Head of caudate nucleus (tissue), 42 donors: ENCODE measurements around the gene MFSD6L.
"Not testable (repeated sequence)": the region's sequence is repeated elsewhere in the genome, so short reads cannot be mapped to it uniquely, and the experiment has no call there.

Source experiments
- DNase-seq, 42 donors: peaks; one replicate each; pipeline versions ENCODE4 v3.0.0 to v3.0.0-alpha.2; 2020 to 2021; ENCODE audit warnings: mixed read lengths in 7 of 42
- intact Hi-C: fragments of 100-400 bp; cut with DNase I; formaldehyde crosslinking; loops from one replicate; pipeline ENCODE4 v1.15.0; 2022

MFSD6L gene

GRCh38 chr17:8828517-8828875 is 29.3 kb upstream of the MFSD6L start:
- DNase-seq = peak in 1 of 42 donors; percentile 15
- intact Hi-C loops = no loop called here

GRCh38 chr17:8826808-8827435 is 27.8 kb upstream of the MFSD6L start:
- DNase-seq = peak in 3 of 42 donors; percentile 16 to 20 (median 17)
- intact Hi-C loops = no loop called here

DNA sequence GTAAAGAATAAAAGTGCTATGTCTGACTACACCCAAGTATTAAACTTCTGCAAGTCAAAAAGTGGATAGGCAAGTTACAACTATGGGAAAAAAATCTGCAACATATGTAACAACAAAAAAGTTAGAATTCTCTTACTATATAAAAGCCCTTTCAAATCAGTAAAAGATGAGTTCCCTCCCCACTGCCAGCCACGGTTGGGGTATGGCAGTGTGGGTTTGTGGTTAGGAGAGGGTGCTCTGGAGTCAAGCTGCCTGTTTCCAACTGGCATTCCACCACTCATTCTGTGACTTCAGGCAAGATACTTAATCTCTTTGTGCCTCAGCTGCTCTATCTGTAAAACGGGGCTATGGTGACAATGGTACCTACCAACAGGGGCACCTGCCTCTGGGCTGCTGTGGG is 26.6 kb upstream of the MFSD6L start:
- intact Hi-C loops = no loop called here
- peak in 2 of 42 donors; percentile 7 to 10 for DNase-seq

DNA sequence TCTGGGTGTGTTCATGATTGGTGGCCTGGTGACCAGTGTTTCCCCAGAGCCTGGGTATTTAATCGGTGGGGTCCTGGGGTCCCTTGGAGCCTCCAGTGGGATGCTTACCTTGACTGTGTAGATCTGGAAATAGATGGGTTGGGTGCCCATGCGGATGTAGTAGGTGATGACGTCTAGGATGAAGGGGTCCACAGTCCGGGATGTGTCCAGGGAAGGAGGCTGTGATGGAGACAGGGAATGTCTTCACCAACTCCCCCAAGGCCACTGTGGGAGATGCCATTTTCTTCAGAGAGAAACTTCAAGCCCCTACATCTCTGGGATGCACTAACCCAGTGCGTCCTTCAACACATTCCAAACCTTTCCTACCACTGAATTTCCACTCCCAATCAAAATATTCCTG is 24.1 kb upstream of the MFSD6L start:
- DNase-seq = peak in 2 of 42 donors; percentile 8
- intact Hi-C loops = no loop called here

DNA sequence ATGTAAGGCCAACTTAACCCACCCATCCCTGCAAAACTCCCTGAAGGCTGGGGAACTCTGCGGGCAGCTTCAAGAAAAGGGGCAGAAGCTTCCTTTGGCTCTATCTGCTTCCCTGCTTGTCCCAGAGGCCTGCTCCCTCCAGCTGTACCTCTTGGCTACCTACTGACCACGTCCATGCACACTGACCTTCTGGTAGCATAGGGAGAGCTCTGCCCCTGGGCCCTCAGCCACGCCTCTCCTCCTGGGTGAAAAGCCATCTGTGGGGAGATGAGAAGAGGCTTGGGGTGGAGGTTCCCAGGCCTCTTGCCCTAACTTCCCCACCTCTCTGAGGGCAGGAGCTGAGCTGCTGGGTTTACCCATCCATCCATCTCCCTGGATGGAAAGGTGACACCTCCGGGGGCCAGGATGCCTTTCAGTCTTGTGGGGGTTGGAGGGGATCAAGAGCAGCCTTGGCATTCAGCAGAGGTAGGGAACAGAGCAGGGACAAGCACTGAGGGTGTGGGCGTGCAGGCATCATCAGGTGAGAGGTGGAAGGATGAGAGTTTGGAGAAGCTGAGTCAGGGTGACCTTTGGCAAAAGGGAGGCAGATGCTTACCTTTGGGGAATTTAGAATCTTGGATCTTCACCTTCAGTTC is 23.4 kb upstream of the MFSD6L start:
- intact Hi-C loops = no loop called here
- peak in 3 of 42 donors; percentile 3 to 19 (median 13) for DNase-seq

- intact Hi-C loops = no loop called here
- DNase-seq = peak in 1 of 42 donors; percentile 26
Observed at GRCh38 chr17:8821446-8822105, 22.4 kb upstream of the MFSD6L start.

DNA sequence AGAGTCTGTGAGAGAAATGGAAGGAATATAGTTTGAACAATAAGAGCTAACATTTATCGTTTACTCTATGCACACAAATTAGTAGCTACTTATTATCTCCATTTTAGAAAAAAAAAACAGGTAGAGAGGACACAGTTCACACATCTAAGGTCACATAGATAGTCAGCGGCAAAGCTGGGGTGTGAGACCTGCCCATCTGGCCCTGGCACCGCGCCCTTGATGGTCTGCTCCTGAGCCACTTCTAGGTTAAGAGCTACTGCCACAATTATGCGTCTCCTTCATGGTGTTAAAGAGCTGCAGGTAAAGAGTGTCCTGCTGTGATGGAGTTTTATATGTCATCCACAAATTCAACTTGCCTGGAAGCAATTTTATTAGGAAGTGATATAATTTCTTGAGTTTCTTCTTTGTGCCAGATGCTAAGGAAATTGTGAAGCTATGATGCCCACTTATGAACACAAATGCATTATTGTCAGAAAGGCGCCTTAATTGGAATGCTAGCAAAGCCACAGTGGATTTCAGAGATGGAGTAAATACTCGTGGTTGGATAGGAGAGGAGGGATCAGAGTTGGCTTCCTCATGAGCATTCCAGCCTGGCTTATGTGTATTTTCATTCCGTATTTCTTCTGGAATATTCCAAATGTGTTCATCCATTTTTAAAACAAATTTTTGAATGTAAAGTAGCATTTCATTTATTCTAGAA is 21.3 kb upstream of the MFSD6L start:
- DNase-seq = peak in 2 of 42 donors; percentile 29 to 35
- intact Hi-C loops = no loop called here

DNA sequence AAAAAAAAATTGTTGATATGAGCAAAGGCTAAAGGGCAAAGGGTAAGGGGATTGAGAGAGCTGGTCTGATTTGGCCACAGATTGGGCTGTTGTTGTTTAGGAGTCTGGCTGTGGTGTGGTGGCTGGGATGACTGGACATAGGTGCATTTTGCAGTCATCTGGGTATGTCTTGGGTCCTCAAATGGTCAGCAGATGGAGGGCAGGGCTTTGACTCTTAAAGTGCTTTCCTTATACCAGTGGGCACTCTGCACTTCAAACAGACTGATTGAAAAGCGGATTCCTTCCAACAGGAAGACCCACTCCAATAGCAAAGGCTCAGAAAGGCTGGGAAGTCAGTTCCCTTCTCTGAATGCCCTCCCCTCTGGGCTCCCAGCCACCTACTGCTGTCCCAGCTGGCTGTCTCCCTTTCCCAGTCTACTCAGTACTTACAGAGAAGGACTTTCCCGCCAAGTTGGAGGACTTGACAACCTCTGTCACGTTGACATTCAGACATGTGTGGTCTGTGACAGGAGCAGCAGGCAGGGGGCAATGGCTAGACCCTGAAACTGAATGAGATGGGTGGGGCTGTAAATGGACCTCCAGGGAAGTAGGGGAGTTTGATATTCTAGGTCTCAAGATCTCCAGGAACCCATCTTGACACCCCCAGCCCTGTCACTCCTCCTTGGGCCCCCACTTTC is 19.6 kb upstream of the MFSD6L start:
- intact Hi-C loops = no loop called here
- DNase-seq = peak in 3 of 42 donors; percentile 1 to 18 (median 6)

DNA sequence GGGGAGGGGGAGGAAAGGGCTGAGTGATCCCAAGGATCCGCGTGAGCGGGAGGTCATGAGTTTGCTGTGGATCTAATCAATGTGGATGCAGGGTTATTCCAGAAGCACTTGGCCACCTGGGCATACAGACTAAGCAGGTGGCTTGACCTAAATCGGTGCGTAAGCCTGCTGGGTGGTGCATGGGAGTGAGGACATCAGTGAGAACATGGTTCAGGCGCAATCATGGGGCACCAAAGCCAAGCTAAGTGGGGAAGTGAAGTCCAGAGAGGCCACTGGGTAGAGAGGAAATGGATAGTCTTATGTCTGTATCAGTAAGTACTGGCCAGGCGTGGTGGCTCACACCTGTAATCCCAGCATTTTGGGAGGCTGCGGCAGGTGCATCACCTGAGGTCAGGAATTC is 18.9 kb upstream of the MFSD6L start:
- peak in 1 of 42 donors; percentile 20 for DNase-seq
- intact Hi-C loops = no loop called here

GRCh38 chr17:8806926-8807550 is 7.9 kb upstream of the MFSD6L start:
- peak in 15 of 42 donors; percentile 5 to 45 (median 24) for DNase-seq
- intact Hi-C loops = no loop called here

GRCh38 chr17:8806253-8806925 is 7.2 kb upstream of the MFSD6L start:
- intact Hi-C loops = no loop called here
- peak in 1 of 42 donors; percentile 39 for DNase-seq

DNA sequence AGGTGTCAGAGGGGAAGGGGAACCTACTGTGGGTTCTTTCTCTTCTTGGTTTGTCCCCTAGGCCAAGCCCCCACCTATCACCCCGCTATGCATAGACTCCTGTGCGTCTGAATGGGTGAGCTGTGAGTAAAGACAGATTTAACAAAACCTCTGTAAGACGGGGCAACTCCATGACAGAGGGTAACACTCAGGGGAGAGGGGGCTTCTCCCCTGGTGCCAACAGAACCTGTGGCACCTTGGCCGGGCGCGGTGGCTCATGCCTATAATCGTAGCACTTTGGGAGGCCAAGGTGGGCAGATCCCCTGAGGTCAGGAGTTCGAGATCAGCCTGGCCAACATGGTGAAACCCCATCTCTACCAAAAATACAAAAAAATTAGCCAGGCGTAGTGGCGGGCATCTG is 6.2 kb upstream of the MFSD6L start:
- intact Hi-C loops = not testable (repeated sequence)
- DNase-seq = peak in 1 of 42 donors; percentile 12

- intact Hi-C loops = no loop called here
- peak in 1 of 42 donors; percentile 24 for DNase-seq
Observed at GRCh38 chr17:8803531-8804420, 4.6 kb upstream of the MFSD6L start.

- intact Hi-C loops = no loop called here
- DNase-seq = no peak
Observed at GRCh38 chr17:8801135-8801840, 2.1 kb upstream of the MFSD6L start.

GRCh38 chr17:8800656-8801055 is 1.5 kb upstream of the MFSD6L start:
- DNase-seq = no peak
- intact Hi-C loops = no loop called here

GRCh38 chr17:8799570-8800212 is 526 bp upstream of the MFSD6L start:
- intact Hi-C loops = no loop called here
- DNase-seq = no peak
